Erythroblast (primary cell): ENCODE measurements around the gene WDR91.

Experiments
- GATA1 ChIP-seq: IDR thresholded peaks from 2 replicates; pipeline ENCODE4 v1.6.1; 2011; ENCODE audit warnings: low read depth, mild to moderate bottlenecking, control low read depth, low read length, moderate library complexity
- POLR2A ChIP-seq: IDR thresholded peaks from 2 replicates; pipeline ENCODE4 v1.6.1; 2011; ENCODE audit warnings: mild to moderate bottlenecking, low read length

DNA sequence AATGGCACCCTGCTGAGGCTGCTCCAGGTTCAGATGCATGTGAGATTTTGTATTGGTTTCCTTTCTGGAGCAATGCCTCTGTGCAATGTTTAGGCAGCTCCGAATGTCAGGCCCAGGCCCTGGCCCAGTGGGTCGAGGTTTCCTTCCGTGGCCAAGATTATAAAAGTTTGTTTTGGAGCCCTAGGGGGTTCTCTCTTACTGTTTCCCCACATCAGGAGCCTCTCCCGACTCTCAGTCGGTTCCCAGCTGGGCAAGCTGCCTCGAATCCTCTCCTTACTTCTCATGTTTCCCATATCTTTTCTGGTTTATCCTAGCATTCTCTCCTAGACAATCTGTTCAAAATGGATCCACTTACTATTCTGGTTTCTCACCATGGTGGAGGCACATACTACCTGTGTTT is 52.5 kb downstream of the WDR91 start:
- no peak for TF ChIP-seq POLR2A
- TF ChIP-seq GATA1: no peak
